ENCODE data around the gene THSD7A. TPM values are rescaled to one million over a fixed set of nuclear protein-coding genes. Genes with fewer than 3 reads are reported as not detected.

Gene THSD7A
- total and polyA plus RNA-seq, 10 of the 15 experiments (the other 5 are each of a cell fraction or from before 2014, with no cell fraction given): 0.03 to 0.09 (median 0.03) TPM; not detected in 7

- ChIA-PET SMC1A (ENCODE audit: uncharacterized antibody, unreplicated experiment) (interaction anchor here (1.2 to 1.4 kb wide), 2 partner anchors 9 to 14 kb away, joined by 3 to 5 read pairs; no protein-coding TSS in a partner anchor), POLR2A (no interaction called here), CTCF (no interaction called here), RAD21 (ENCODE audit: unreplicated experiment) (no interaction called here)
- Histone ChIP-seq H2AFZ (ENCODE audit: control insufficient read depth, low read depth, low read length) (no peak overlapping the region), H3K27ac (ENCODE audit: control insufficient read depth, insufficient read depth) (no peak overlapping the region), H3K4me2 (ENCODE audit: control insufficient read depth, insufficient read depth) (no peak overlapping the region), H4K20me1 (ENCODE audit: control insufficient read depth, insufficient read depth) (no peaks in the 10 kb centered on the region), H3K4me1 (ENCODE audit: control insufficient read depth, insufficient read depth, low read length) (no peaks in the 10 kb centered on the region), H3K9me3 (replicated peaks; ENCODE audit: control insufficient read depth, insufficient read depth, low read length) (no peaks in the 10 kb centered on the region), H3K27me3 (replicated peaks in 1 of 2; ENCODE audit: control insufficient read depth in 2 of 2, insufficient read depth in 2 of 2, low read length in 1 of 2) (no peaks in the 10 kb centered on the region), H3K9ac (ENCODE audit: control insufficient read depth, insufficient read depth, low read length) (no peak overlapping the region), H3K79me2 (ENCODE audit: control insufficient read depth, insufficient read depth, low read length) (no peaks in the 10 kb centered on the region), H3K36me3 (ENCODE audit: control insufficient read depth in 2 of 2, insufficient read depth in 2 of 2, low read length in 1 of 2) (no peaks in the 10 kb centered on the region), H3K4me3 (no peak overlapping the region)
- BruUV-seq (replicated peaks): no TSS peak
- FAIRE-seq (no peak), DNase-seq (ENCODE audit: low read depth, low spot score) (no peak), ATAC-seq (no peak)
- TF ChIP-seq RAD51 (IDR thresholded peaks at IDR 0.05) (no peak), FOS (IDR thresholded peaks at IDR 0.05; ENCODE audit: borderline replicate concordance, extremely low read depth, insufficient read length) (no peak), GATAD2B (conservative IDR thresholded peaks at IDR 0.05; ENCODE audit: low read depth) (no peak), FOXM1 (IDR thresholded peaks at IDR 0.05; ENCODE audit: low read depth, low read length) (no peak), NBN (IDR thresholded peaks at IDR 0.05) (no peak), IRF3 (IDR thresholded peaks at IDR 0.05) (no peak), PML (IDR thresholded peaks at IDR 0.05; ENCODE audit: low read length) (no peak), NKRF (conservative IDR thresholded peaks at IDR 0.05) (no peak), POLR2AphosphoS2 (IDR thresholded peaks at IDR 0.05; ENCODE audit: low read depth, low read length) (no peak)
- WGBS (ENCODE audit: insufficient coverage, insufficient replicate concordance, low lambda C conversion rate, missing lambda C conversion rate): 0% methylated on average over 3 of the region's 3 CpGs
- in situ Hi-C loops (cut with MboI): no loop called here
- intact Hi-C loops (cut with micrococcal nuclease; ENCODE audit: unreplicated experiment): no loop called here
Observed at GRCh38 chr7:11539853-11540252, 292.1 kb downstream of the THSD7A start.
